ENCODE results near the gene TSNAX.
"Not testable (repeated sequence)": the region's sequence is repeated elsewhere in the genome, so short reads cannot be mapped to it uniquely, and the experiment has no call there.

The TSNAX gene

GRCh38 chr1:231528172-231529029, at the start of gene TSNAX:
TSS of gene TSNAX (plus strand) at chr1:231528669. CDS start at chr1:231528811, 142 bp downstream.
- peaks cover 8% of the 10 kb centered on the region for H3K36me3 Mint-ChIP-seq
- H3K4me3 Mint-ChIP-seq, result peak within 1 kb of the TSS; percentile 97
- H3K27ac Mint-ChIP-seq, result peak within 1 kb of the TSS; percentile 100
- H3K9me3 Mint-ChIP-seq (ENCODE audit: low read depth), result no peaks in the 10 kb centered on the region
- peaks cover 44% of the 10 kb centered on the region for H3K4me1 Mint-ChIP-seq (ENCODE audit: low read depth)
- H3K27me3 Mint-ChIP-seq, result no peaks in the 10 kb centered on the region

- H3K4me1 Mint-ChIP-seq (ENCODE audit: low read depth), result no peaks in the 10 kb centered on the region
- no peak overlapping the region for H3K4me3 Mint-ChIP-seq
- no peaks in the 10 kb centered on the region for H3K36me3 Mint-ChIP-seq
- H3K27me3 Mint-ChIP-seq, result peaks cover 10% of the 10 kb centered on the region
- H3K9me3 Mint-ChIP-seq (ENCODE audit: low read depth), result no peaks in the 10 kb centered on the region
- H3K27ac Mint-ChIP-seq, result no peak overlapping the region
Observed at GRCh38 chr1:231478811-231479210, 49.7 kb upstream of the TSNAX start.

GRCh38 chr1:231480008-231480407, 48.5 kb upstream of the TSNAX start:
- Mint-ChIP-seq H3K36me3 (no peaks in the 10 kb centered on the region), H3K4me1 (ENCODE audit: low read depth) (no peaks in the 10 kb centered on the region), H3K4me3 (no peak overlapping the region), H3K27me3 (peaks cover 5% of the 10 kb centered on the region), H3K27ac (no peak overlapping the region), H3K9me3 (ENCODE audit: low read depth) (no peaks in the 10 kb centered on the region)

- Mint-ChIP-seq H3K4me3 (no peak overlapping the region), H3K27me3 (peaks cover 8% of the 10 kb centered on the region), H3K4me1 (ENCODE audit: low read depth) (no peaks in the 10 kb centered on the region), H3K9me3 (ENCODE audit: low read depth) (no peaks in the 10 kb centered on the region), H3K36me3 (no peaks in the 10 kb centered on the region), H3K27ac (no peak overlapping the region)
Observed at GRCh38 chr1:231481289-231481688, 47.2 kb upstream of the TSNAX start.

GRCh38 chr1:231485029-231485784, 43.3 kb upstream of the TSNAX start:
- Mint-ChIP-seq H3K27me3 (peaks cover 12% of the 10 kb centered on the region), H3K4me1 (ENCODE audit: low read depth) (no peaks in the 10 kb centered on the region), H3K36me3 (no peaks in the 10 kb centered on the region), H3K4me3 (no peak overlapping the region), H3K9me3 (ENCODE audit: low read depth) (no peaks in the 10 kb centered on the region), H3K27ac (no peak overlapping the region)

GRCh38 chr1:231487019-231487418, 41.5 kb upstream of the TSNAX start:
- H3K36me3 Mint-ChIP-seq, result no peaks in the 10 kb centered on the region
- no peaks in the 10 kb centered on the region for H3K9me3 Mint-ChIP-seq (ENCODE audit: low read depth)
- peaks cover 12% of the 10 kb centered on the region for H3K27me3 Mint-ChIP-seq
- no peak overlapping the region for H3K4me3 Mint-ChIP-seq
- no peaks in the 10 kb centered on the region for H3K4me1 Mint-ChIP-seq (ENCODE audit: low read depth)
- no peak overlapping the region for H3K27ac Mint-ChIP-seq

GRCh38 chr1:231487910-231488309, 40.6 kb upstream of the TSNAX start:
- no peak overlapping the region for H3K4me3 Mint-ChIP-seq
- no peaks in the 10 kb centered on the region for H3K9me3 Mint-ChIP-seq (ENCODE audit: low read depth)
- H3K27me3 Mint-ChIP-seq, result peaks cover 10% of the 10 kb centered on the region
- H3K4me1 Mint-ChIP-seq (ENCODE audit: low read depth), result no peaks in the 10 kb centered on the region
- H3K36me3 Mint-ChIP-seq, result no peaks in the 10 kb centered on the region
- no peak overlapping the region for H3K27ac Mint-ChIP-seq

GRCh38 chr1:231493421-231494185, 34.9 kb upstream of the TSNAX start:
- Mint-ChIP-seq H3K27ac (no peak overlapping the region), H3K9me3 (ENCODE audit: low read depth) (peaks cover 7% of the 10 kb centered on the region), H3K27me3 (peaks cover 12% of the 10 kb centered on the region), H3K36me3 (peaks cover 3% of the 10 kb centered on the region), H3K4me1 (ENCODE audit: low read depth) (peaks cover 4% of the 10 kb centered on the region), H3K4me3 (no peak overlapping the region)

GRCh38 chr1:231494439-231495110, 33.9 kb upstream of the TSNAX start:
- Mint-ChIP-seq H3K9me3 (ENCODE audit: low read depth) (peaks cover 12% of the 10 kb centered on the region), H3K36me3 (peaks cover 3% of the 10 kb centered on the region), H3K27me3 (peaks cover 12% of the 10 kb centered on the region), H3K4me3 (no peak overlapping the region), H3K27ac (no peak overlapping the region), H3K4me1 (ENCODE audit: low read depth) (peaks cover 4% of the 10 kb centered on the region)

- H3K4me1 Mint-ChIP-seq (ENCODE audit: low read depth), result peaks cover 4% of the 10 kb centered on the region
- peaks cover 12% of the 10 kb centered on the region for H3K27me3 Mint-ChIP-seq
- peaks cover 16% of the 10 kb centered on the region for H3K9me3 Mint-ChIP-seq (ENCODE audit: low read depth)
- no peak overlapping the region for H3K4me3 Mint-ChIP-seq
- no peak overlapping the region for H3K27ac Mint-ChIP-seq
- peaks cover 11% of the 10 kb centered on the region for H3K36me3 Mint-ChIP-seq
Observed at GRCh38 chr1:231497629-231498152, 30.8 kb upstream of the TSNAX start.

- H3K36me3 Mint-ChIP-seq, result peaks cover 11% of the 10 kb centered on the region
- H3K4me1 Mint-ChIP-seq (ENCODE audit: low read depth), result no peaks in the 10 kb centered on the region
- no peak overlapping the region for H3K27ac Mint-ChIP-seq
- peaks cover 8% of the 10 kb centered on the region for H3K27me3 Mint-ChIP-seq
- peaks cover 16% of the 10 kb centered on the region for H3K9me3 Mint-ChIP-seq (ENCODE audit: low read depth)
- no peak overlapping the region for H3K4me3 Mint-ChIP-seq
Observed at GRCh38 chr1:231499148-231499763, 29.2 kb upstream of the TSNAX start.

GRCh38 chr1:231500666-231501065, 27.8 kb upstream of the TSNAX start:
- H3K9me3 Mint-ChIP-seq (ENCODE audit: low read depth), result peaks cover 16% of the 10 kb centered on the region
- H3K4me1 Mint-ChIP-seq (ENCODE audit: low read depth), result no peaks in the 10 kb centered on the region
- peaks cover 13% of the 10 kb centered on the region for H3K36me3 Mint-ChIP-seq
- H3K27me3 Mint-ChIP-seq, result peaks cover 11% of the 10 kb centered on the region
- no peak overlapping the region for H3K4me3 Mint-ChIP-seq
- H3K27ac Mint-ChIP-seq, result no peak overlapping the region

- H3K27me3 Mint-ChIP-seq; H3K27ac Mint-ChIP-seq; H3K4me3 Mint-ChIP-seq; H3K4me1 Mint-ChIP-seq (ENCODE audit: low read depth): not testable (repeated sequence)
- Mint-ChIP-seq H3K36me3 (peaks cover 10% of the 10 kb centered on the region), H3K9me3 (ENCODE audit: low read depth) (peaks cover 12% of the 10 kb centered on the region)
Observed at GRCh38 chr1:231503168-231503567, 25.3 kb upstream of the TSNAX start.

Data from activated naive CD8-positive, alpha-beta T cell (primary cell).